HG03565 (cell line): ENCODE results near the gene CHIC2.
"Not testable (repeated sequence)": the region's sequence is repeated elsewhere in the genome, so short reads cannot be mapped to it uniquely, and the experiment has no call there.

ENCODE experiments used
- ATAC-seq: cut with Tn5 transposase; IDR thresholded peaks from one replicate; pipeline ENCODE4 v1.9.1; 2021; ENCODE audit warnings: mild to moderate bottlenecking, moderate library complexity; ENCODE audit not compliant: unreplicated experiment

The CHIC2 gene

DNA sequence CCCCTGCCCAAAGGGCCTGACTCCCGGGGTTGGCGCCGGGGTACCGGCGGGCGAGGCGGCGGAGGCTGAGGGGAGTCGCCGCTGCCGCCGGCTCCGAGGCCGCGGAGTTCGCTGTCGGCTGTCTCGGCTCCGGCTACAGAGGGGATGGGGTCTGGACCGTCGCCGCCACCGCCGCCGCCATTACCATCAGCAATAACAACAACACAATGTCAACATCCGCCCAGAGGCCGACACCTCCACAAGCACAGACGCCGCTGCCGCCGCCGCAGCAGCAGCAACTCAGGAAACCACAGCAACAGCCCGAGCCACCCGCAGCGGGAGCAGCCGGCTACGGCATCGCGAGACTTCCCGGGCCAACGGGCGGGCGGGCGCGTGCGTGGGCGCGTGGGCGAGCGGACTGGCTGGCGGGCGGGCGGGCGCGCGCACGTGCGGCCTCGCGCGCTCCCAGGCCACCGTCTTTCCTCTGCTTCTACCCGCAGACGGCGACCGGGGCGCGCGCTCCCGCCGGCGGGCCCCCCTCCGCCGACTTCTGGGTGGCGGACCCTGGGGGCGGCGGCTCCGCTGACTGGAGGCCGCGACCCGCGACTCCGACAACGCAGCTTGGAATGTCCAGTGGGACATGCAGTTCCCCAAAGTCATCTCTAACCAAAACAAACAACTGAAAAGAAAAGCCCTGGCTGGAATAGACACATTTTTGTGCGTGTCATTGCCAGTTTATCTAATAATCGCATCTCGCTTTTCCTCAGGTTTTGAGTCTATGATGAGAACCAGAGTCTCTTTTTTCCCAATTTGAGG lies at the start of gene CHIC2:
Gene CHIC2, minus strand, starts transcription at position 289 of the 795 bp plus-strand sequence. CDS start 305 bp downstream, outside the sequence.
- ATAC-seq: peak; percentile 94

DNA sequence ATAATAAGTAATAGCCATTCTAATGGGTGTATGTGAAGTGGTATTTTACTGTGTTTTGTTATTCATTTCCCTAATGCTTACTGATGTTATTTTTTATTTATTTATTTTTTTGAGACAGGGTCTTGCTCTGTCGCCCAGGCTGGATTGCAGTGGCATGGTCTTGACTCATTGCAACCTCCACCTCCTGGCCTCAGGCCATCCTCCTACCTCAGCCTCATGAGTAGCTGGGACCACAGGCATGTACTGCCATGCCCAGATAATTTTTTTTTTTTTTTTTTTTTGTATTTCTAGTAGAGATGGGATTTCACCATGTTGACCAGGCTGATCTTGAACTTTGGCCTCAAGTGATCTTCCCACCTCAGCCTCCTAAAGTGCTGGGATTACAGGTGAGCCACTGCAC lies 48.8 kb upstream of the CHIC2 start:
- ATAC-seq: not testable (repeated sequence)

DNA sequence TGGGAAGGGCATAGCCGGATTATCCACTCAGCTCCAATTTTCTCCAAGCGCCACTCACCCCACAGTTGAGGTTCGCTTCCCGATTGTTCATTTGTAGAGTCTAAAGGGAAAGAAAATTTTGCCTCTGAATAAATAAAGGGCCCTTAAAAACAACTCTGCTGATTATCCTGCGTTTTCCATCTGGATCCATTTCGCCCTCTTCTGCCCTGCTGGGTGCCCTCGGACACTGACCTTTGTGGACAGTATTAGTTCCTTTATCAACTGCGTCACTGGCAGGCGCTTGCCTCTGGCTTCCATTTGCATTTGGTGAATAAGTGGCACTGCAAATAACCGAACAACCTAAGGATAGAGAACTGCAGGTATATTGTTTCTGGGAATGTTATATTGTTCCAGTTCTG lies 45.6 kb upstream of the CHIC2 start:
- ATAC-seq: no peak

DNA sequence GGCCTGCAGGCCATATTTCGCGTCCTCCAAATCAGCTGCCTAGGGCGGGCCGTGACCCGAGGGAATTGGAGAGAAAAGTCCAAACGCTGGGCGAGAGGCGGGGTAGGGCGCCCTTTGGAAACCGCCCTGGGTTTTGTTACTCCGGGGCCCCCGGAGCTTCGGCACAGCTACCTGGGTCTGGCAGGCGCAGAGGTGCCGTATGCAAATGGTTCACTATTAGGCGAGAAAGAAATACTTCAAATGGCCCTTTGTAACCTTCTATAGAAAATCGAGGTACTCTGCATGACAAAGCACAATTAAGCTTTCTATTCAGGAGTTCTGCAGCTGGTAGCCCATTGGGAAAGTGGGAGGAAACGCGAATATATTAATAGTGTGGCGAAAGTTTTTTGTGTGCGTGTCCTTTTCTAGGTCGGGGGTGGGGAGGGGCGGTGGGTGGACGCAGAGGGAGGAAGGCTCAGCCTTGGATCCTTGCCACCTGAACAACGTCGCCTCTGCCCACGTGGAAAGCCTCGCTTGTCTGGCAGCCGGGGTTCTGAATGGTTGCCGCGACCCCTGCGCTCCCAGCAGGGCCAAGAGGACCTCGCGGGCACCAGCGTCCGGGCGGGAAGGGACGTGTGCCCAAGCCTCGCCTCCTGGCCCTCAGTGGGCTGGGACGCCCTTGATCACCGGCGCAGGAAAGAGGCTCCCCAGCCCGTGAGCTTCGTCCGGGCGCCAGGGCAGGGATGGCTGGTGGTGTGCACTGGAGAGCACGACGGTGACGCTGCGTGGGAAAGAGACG lies 45.0 kb upstream of the CHIC2 start:
- no peak for ATAC-seq

DNA sequence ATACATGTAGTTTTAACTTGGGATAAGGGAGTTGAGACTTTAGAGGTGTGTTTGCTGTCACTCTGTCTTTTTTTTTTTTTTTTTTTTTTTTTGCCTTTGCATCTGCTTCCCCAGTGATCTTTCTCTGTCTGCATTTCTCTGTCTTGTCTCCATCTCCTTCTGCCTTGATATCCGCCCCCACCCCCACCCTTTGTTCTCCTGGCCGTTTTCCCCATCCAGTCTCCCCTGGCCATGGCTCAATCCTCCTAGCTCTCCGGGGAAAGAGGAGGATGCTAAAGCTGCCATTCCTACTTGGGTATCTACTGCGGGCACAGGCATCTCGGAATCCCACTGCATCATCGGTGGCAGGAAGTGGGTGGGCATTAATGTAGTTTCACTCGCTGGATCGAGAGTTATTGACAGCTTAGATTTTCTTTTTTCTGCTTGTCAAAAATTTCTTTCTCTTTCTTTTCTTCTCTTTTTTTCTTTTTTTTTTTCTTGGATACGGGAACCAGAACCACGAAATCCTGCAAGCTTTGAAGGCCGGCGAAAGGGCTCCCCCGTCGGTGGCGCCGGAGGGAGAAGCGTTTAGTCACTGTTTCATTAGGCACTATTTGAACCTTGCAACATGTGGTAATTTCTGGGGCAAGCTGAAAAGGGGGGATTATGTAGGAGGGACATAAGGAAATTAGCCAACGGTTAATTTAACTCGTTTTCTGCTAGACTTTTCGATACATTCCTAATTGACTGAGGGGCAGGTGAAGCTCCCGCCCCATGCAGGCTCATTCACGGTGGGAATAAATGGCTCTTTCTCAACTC lies 43.7 kb upstream of the CHIC2 start:
- no peak for ATAC-seq

DNA sequence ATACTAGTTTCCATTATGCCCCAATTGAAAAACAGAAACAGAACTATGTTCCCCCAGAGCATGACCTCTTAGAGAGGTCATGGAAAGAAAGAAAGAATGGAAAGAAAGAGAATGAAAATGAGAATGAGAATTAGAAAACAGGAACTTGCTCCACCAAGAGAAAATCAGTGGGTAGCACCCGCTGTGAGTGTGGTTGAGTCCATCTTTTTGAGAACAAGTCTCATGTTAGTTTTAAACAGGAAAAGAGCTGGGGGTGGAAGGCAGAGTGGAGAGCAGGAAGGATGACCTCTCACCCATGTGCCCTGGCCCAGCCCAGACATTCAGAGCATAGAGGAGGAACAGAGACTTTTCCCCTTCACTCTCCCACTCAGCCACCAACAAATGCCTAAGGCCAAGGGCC lies 40.5 kb upstream of the CHIC2 start:
- ATAC-seq: no peak

DNA sequence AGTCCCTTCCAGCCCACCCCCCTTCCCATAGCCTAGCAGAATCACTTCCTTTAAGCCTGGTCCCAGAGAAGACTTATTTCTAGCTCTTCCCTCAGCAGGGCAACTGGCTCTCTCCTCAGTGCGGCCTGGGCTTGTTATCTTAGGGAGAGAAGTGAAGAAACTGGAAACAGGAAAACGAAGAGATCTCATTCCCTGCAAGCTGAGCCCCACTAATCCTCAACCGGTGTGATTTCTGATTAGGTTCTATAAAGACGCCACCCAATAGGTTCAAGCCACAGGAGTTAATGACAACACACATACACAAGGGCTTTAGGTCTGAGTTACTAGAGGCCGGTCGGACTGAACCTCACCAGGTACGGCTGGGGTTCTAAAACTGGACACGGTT lies 38.8 kb upstream of the CHIC2 start:
- ATAC-seq: no peak

DNA sequence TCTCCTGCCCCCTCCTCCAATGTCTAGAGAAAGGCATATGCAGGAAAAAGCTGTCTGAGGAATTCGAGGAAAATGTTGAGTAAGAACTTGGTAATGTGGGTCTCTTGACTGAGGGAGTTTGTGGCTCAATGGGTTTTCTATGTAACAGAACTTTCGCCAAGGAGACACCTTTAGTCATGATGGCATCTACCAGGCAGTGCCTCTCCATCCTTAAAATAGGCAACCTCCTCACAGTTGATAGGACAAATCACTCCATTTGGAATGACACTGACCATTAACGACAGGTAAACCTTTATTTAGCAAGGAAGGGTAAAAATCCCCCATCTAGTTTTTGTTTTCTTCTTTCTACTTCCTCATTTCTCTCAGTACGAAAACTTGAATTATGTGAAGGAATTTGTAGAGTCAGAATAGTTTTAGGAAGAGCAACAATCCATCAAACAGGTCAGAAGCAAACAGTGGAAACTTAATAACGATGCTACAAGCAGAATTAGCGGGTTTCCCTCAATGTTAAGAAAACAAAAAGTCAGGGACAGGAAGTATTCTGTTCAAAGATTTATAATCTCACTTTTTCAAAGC lies 38.2 kb upstream of the CHIC2 start:
- ATAC-seq: no peak

DNA sequence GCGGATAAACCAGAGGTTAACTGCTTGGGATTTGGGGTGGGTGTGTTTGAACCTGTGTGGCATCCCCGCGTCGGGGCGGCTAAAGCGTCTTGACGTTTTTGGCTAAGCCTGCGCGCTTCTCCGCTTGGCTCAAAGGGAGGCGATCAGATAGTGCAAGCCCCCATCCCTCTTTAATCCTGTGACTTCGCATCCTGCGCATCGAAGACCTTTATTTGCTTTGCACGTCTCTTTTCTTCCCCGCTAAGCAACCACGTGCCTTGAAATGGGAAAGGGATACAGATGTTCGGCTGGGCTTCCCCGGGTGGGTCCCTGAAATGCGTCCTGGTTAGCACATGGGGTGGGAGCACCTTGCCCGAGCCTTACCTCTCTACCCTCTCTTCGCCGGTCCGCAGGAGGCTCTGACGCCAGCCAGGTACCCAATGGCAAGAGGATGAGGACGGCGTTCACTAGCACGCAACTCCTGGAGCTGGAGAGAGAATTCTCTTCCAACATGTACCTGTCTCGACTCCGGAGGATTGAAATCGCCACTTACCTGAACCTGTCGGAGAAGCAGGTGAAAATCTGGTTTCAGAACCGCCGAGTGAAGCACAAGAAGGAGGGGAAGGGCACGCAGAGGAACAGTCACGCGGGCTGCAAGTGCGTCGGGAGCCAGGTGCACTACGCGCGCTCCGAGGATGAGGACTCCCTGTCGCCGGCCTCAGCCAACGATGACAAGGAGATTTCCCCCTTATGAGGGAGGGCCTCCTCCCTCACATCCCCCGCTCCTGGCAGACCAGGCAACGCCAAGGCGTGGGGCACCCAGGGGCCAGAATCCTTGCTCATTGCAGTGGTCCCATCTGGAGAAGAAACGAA lies 37.0 kb upstream of the CHIC2 start:
- no peak for ATAC-seq

DNA sequence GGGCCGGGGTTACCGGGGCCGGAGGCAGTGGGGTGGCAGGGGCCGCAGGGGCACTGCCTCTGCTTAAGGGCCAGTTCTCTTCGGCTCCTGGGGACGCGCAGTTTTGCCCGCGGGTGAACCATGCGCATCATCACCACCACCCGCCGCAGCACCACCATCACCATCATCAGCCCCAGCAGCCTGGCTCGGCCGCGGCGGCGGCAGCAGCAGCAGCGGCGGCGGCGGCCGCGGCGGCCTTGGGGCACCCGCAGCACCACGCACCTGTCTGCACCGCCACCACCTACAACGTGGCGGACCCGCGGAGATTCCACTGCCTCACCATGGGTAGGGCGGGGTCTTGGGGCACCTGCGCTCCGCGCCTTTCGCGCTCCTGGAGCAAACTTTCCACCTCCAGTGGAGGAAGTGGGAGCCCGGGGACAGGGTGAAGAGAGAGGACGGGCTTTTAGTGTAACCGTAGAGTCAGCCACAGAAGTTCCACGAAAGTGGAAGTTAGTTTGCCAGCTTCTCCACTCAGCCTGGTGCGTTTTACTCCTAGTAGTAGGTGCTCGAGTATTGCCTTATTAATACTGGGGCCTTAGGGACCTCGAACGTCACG lies 36.3 kb upstream of the CHIC2 start:
- ATAC-seq: no peak

DNA sequence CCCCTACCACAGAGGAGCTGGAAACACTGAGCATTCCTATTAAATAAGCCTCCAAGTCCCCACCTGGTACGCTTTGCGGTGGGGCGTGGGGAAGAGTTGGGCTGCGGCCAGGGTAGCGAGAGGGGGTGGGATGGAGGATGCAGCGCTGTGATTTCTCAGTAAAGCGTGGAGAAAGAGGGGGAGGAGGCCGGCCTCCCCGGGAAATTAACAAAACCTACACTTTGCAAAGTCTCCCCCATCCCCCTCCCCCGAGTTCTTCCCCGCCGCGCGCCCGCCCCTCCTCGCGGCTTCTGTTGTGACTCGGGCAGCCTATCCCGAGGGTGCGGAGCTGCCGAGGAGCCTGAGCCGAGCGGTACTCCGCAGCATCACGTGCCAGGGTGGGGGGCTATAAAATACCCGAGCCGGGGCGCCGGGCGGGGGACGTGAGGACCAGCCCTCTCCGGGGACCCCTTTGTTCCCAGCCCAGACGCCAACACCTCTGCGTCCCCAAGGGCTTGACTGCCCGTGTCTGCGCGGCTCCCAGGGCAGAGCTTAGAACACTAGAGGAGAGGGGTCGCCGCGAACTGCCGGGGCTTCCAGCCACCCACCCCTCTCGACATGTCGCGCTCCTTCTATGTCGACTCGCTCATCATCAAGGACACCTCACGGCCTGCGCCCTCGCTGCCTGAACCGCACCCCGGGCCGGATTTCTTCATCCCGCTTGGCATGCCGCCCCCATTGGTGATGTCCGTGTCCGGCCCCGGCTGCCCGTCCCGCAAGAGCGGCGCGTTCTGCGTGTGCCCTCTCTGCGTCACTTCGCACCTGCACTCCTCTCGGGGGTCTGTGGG lies 35.6 kb upstream of the CHIC2 start, which contains the start of gene GSX2:
Gene GSX2, plus strand, starts transcription at position 416 of the 827 bp plus-strand sequence. Its CDS starts 182 bp downstream, at position 598.
- no peak for ATAC-seq

DNA sequence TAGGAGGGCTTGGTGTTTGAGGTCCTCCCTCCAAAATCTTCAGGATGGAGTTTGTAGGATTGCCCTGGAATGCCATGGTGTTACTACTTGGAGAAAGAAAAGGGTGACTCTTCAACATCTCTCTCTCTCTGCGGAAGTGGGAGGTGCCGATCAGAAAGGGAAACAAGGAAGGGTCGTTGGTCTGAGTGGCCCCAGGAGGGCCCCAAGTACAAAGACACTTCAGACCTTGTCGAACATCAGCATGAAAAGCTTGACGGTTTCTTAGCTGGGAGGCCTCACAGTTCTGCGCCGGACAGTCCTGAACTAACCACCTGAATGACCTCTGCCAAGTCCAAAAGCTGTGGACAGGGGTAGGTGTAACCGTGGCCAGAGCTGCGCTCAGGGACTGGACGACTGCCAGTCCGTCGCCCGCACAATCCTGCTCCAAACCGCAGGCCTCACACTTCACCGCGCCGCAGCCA lies 34.9 kb upstream of the CHIC2 start:
- no peak for ATAC-seq

DNA sequence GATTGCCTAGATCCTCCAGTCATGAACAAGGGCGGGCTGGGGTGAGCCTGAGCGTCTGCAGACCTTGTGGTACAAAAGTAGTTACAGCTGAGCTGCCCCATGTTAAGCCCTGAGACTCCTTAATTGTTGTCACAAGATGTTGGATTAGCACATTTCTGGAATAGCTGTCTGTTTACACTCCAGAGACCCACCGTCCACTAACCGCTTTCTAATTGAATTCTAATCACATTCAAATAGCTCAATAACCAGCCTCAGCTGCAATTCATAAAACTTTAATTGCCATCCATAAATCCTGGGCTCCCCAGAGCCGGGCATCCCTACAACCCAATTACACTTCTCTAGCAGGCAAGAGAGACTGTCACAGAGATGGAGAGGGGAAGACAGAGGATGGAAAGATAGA lies 34.0 kb upstream of the CHIC2 start:
- no peak for ATAC-seq

DNA sequence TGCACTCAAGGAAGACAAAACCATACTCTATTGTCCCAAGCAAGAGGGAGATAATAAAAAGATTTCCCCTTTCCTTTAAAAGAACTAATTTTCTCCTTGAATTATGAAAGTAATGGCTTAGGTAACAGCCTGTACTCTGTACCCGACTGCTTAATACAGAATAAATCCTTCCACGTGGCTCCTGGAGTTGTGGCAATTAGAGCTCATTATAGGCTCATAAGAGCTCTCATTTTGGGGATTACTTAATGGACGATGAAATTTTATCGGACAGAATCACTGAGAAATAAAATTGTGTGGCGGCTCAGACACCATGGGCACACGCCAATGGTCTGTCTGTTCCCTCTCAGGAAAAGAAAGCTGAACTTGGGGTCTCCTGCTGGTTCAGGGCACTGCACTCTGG lies 32.7 kb upstream of the CHIC2 start:
- no peak for ATAC-seq

DNA sequence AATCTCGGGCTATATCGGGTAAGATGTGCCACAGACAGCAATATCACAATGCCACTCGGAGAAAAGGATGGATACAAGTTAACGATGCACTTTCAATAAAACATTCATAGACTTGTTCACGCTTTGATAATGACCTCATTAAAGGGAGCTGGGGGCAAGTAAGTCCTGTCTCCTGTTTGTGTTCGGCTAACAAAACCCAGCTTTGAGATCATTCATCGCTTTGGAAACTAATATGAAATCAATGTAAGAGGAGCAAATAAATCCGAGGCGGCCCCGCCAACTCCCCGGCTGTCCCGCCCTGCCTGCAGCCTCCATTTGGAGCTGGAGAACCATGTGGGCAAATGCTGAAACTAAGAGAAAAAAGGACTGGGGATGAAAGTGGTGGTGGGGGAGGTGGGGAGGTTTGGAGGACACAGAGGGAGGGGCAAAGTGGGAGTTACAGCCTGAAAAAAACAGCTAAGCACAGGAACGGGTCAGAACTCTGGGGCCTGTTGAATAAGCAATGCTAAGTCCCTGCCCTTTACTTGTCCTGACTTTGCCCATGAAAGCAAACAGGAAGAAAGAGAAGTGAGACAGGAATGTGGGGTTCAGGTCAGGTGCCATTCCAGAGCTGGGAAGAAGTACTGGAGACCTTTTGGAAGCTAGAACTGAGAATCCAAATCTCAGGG lies 32.0 kb upstream of the CHIC2 start:
- no peak for ATAC-seq

DNA sequence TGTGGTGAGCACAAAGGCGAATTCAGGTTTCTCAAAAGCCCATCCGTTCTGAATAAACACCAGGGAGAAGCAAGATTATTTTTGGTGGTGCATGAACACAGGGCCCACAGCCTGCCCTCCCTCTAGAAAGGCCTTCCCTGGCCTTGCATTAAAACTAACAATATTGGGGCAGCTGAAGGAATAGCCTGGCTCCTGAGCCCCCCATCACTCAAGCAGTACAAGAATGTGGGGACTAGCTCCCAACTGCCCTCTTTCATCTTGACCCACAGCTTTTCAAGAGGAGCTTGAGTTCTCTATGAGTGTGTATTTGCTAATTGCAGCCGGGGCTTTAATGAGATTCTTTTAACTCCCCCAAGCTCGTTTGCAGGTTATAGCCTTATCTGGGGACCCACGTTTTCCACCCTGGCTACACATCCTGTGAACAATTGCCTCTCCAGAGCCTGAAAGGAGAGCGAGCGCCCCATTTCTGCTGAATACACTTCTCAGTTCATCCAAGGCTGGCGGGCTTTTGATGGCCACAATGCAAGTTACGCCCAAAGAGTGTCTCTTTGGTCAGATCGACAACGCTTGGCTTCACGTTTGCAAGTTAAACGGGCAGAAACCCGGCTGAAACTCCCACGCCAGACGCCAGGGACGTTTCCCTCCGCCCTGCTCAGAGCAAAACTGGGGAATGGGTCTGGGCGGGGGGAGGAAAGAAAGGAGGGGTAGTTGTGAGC lies 30.9 kb upstream of the CHIC2 start:
- ATAC-seq: no peak

DNA sequence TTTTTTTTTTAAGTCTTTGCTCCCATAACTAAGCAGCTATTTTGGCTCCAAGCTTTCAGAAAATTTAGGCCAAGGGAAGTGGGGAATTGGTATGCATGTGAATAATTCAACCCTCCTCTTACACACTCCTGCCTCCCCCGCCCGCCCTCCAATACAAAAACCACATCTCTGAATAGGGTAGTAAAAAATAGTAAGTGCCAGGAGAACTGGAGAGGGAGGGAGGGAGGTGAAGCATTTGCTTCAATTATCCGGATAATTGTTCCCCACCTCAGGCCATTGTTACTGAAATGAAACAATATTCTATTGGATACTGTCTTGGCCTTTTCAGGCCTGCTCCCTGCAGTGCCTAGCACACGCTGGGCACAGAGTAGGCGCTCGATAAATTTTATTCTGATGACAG lies 30.0 kb upstream of the CHIC2 start:
- no peak for ATAC-seq
